HG03108 (cell line): ENCODE results near the gene ALG9.
A peak's percentile ranks its signal among the peaks of the same experiment; 100 is the strongest.

Experiments
- ATAC-seq: cut with Tn5 transposase; IDR thresholded peaks from one replicate; pipeline ENCODE4 v1.9.1; 2021; ENCODE audit warnings: moderate library complexity; ENCODE audit not compliant: unreplicated experiment

The ALG9 gene, protein sequence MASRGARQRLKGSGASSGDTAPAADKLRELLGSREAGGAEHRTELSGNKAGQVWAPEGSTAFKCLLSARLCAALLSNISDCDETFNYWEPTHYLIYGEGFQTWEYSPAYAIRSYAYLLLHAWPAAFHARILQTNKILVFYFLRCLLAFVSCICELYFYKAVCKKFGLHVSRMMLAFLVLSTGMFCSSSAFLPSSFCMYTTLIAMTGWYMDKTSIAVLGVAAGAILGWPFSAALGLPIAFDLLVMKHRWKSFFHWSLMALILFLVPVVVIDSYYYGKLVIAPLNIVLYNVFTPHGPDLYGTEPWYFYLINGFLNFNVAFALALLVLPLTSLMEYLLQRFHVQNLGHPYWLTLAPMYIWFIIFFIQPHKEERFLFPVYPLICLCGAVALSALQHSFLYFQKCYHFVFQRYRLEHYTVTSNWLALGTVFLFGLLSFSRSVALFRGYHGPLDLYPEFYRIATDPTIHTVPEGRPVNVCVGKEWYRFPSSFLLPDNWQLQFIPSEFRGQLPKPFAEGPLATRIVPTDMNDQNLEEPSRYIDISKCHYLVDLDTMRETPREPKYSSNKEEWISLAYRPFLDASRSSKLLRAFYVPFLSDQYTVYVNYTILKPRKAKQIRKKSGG

DNA sequence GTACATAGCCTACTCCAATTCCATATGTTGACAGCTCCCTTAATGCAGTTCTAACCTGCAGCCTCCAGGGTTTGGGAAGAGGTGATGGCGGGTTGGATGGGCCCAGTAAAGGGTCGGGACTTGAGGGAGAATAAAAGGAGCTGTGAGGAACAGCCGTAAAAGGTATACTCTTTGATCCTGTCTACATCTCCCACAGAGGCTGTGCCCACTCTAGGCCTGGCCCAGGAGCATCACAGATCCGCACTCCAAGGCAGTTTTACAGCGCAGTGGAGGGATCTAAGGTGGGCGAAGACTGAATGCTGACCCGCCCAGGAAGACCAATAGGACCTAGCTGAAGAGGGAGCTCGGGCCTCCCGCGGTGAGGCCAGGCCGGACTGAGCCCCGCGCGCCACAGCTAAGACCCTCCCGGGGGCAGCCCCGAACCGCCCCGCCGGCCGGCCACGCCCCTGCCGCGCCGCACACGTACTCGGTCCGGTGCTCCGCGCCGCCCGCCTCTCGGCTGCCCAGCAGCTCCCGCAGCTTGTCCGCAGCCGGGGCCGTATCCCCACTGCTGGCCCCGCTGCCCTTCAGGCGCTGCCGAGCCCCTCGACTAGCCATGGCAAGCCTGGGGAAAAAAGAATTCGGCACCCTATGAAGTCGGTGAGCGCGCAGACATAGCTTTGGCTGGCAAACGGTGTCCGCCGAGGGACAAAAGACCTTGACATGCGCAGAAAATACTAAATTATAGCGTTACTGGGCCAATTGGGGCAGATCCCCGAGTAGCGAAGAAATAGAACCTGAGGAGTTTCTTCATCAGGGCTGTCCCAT, at the start of gene ALG9:
TSS of gene ALG9 (minus strand) at position 696 of the 807 bp plus-strand sequence. CDS start at position 597, 99 bp downstream.
- peak; percentile 93 for ATAC-seq

DNA sequence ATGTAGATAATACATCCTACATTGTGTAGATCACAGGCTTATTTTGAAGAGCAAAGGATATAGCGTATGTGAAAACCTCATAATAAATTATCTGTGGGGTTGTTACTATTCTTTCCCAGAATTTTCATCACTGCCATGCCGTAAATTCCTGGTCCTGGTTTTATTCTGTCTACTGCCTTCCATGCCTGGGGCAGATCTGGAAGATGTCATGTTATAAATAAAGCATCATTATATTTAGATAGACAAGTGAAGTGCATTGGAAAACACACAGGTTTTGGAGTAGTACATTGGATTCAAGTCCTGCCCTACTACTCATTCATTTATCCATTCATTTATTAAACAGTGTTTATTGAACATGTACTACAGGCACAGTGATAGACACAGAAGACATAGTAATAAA, 49.5 kb upstream of the ALG9 start:
- ATAC-seq, result no peak

- no peak for ATAC-seq
Measured at GRCh38 chr11:111918390-111919256, 47.2 kb upstream of the ALG9 start, which contains the start of gene C11orf52. Gene C11orf52, plus strand, starts transcription at chr11:111918913. Its CDS starts 60 bp downstream, at chr11:111918973.

DNA sequence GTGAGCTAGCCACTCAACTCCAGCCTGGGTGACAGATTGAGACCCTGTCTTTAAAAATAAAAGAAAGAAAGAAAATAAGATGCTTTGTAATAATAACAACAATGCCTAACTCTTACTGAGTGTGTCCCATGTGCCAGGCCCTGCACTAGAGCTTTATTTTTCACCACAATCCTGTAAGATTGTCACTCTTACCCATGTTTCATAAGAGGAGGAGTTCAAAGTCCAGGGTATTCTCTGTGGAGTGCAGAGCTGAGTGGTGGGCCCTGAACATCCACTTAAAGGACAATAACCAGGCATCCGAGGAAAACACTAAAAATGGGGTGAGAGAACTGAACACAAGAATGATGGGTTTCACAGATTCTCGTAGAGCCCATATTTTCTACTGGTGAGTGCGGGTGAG, 46.4 kb upstream of the ALG9 start:
- no peak for ATAC-seq

DNA sequence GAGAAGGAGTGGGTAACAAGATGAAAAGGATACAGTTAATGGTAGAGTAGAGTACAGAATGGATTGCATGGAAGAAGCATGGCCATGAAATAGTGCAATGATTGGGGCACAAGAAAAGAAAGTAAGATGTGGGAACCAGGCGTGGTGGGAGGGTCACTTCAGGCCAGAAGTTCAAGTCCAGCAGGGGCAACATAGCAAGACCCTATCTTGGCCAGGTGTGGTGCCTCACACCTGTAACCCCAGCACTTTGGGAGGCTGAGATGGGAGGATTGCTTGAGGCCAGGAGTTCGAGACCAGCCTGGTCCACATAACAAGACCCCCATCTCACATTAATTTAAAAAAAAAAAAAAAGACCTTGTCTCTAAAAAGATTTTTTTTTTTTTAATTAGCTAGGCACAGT, 45.9 kb upstream of the ALG9 start:
- no peak for ATAC-seq

DNA sequence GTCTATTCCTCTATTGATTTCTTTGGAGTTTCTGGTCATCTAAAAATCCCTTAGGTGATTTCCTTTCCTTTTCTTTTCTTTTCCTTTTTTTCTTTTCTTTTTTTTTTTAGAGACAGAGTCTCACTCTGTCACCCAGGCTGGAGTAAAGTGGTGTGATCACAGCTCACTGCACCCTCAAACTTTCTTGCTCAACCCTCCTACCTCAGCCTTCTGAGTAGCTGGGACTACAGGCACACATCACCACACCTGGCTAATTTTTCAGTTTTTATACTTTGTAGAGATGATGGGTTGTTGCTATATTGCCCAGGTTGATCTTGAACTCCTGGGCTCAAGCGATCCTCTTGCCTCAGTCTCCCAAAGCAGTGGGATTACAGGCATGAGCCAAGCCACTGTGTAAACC, 45.4 kb upstream of the ALG9 start:
- no peak for ATAC-seq

- no peak for ATAC-seq
Measured at GRCh38 chr11:111913997-111914396, 42.6 kb upstream of the ALG9 start.

DNA sequence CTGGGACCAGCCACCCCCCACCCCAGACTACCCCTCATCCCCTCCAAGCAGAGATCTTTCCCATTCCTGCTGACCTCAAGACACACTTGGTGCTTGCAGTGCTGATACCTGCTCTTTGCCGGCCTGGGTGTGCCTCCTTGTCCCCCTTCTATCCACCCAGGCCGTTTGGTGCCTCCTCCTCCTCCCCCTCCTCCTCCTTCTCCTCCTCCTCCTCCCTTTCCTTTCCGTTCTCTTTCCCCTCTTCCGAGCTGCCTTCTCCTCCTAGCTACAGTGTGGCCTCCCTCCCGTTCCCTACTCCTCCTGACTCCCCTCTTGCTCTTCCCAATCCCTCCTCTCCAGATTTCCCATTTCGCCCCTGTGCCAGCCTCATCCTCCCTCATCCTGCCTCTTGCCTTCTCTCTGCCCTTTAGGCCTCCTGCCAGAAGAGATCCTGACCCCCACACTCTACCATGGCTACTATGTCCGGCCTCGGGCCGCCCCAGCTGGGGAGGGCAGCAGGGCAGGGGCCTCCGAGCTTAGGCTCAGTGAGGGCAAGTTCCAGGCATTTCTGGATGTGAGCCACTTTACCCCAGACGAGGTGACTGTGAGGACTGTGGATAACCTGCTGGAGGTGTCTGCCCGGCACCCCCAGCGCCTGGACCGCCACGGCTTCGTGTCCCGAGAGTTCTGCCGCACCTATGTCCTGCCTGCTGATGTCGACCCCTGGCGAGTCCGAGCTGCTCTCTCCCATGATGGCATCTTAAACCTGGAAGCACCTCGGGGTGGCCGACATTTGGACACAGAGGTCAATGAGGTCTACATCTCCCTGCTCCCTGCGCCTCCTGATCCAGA, 41.9 kb upstream of the ALG9 start:
- no peak for ATAC-seq

DNA sequence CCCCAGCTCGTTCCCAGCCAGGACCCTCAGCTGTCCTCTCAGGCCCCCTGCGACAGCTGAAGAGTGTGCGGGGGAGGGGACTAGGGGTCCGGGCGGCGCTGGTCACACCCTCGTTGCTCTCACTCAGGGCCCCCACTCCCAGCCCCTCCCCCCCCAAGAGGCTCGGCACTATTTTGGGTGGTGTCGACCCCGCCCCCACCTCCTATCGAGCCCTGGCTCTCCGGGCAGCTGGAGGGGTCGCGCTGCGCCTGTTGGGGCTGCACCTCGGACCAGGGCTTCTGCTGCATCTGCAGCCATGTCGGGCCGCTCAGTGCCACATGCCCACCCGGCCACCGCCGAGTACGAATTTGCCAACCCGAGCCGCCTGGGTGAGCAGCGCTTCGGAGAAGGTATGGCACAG, 41.2 kb upstream of the ALG9 start, which contains the start of gene HSPB2:
TSS of gene HSPB2 (plus strand) at position 200 of the 400 bp plus-strand sequence. CDS start at position 296, 96 bp downstream.
- no peak for ATAC-seq

- ATAC-seq, result no peak
Measured at GRCh38 chr11:111911563-111912401, 40.4 kb upstream of the ALG9 start, which contains the start of gene CRYAB. Gene CRYAB, minus strand, starts transcription at chr11:111911770. Its CDS starts 46 bp downstream, at chr11:111911724.

- no peak for ATAC-seq
Measured at GRCh38 chr11:111910676-111911562, 39.5 kb upstream of the ALG9 start.

GRCh38 chr11:111909378-111909777, 38.0 kb upstream of the ALG9 start:
- ATAC-seq, result no peak

DNA sequence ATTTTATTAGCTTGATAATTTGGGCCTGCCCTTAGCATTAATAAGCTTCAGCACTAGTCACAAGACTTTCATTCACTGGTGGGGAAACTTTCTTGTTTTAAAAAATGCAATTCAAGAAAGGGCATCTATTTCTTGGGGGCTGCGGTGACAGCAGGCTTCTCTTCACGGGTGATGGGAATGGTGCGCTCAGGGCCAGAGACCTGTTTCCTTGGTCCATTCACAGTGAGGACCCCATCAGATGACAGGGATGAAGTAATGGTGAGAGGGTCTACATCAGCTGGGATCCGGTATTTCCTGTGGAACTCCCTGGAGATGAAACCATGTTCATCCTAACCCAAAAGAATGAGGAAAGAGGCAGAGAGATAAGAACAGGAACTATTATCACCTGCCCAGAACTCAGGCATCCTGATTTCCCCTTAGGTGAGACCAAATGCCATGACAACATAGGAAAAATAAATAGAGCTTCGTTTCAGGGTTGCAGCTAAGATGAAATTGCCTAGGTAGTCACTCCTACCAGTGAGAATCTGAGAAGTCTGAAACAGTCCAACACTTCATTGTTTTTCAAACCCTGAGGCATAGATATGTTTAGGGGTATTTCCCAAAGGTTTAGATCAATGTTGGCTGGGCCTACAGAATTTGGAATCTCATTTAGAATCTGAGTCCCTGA, 37.4 kb upstream of the ALG9 start:
- no peak for ATAC-seq

DNA sequence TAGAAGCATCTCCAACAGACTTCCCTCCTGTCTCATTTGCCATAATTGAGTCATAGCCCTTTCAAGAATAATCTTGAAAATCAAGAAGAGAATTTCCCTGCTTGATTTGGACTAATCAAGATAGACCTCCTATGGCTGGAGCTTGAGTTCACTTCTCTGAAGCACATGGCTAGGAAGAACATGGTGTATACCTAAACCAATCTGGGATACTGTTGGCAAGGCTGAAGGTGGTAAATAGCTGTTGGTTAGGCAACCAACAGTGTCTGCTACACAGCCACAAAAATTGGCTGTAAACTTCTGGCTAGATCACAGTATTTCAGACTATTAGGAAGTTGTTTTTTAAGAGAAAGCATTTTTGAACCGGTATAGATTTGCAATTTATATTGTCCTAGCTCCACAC, 35.3 kb upstream of the ALG9 start:
- no peak for ATAC-seq

DNA sequence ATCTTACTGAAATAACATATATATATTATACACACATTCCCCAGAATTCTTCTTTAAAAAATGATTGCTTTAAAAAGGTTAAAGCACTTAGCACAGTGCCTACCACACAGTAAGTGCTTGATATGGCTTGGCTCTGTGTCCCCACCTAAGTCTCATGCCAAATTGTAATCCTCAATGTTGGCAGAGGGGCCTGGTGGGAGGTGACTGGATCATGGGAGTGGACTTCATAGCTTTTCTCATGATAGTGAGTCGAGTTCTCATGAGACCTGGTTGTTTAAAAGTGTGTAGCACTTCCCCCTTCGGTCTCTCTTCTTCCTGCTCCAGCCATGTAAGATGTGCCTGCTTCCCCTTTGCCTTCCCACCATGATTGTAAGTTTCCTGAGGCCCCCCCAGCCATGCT, 34.0 kb upstream of the ALG9 start:
- ATAC-seq, result no peak

DNA sequence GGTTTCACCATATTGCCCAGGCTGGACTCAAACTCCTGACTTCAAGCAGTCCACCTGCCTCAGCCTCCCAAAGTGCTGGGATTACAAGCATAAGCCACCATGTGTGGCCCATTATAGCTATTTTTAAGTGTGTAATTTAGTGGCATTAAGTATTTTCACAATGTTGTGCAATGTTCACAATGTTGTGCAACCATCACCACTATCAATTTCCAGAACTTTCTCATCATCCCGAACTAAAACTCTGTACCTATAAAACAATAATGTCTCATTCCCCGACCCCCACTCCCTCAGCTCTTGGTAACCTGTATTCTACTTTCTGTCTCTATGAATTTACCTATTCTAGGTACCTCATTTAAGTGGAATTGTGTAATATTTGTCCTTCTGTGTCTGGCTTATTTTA, 15.5 kb upstream of the ALG9 start:
- ATAC-seq, result no peak

DNA sequence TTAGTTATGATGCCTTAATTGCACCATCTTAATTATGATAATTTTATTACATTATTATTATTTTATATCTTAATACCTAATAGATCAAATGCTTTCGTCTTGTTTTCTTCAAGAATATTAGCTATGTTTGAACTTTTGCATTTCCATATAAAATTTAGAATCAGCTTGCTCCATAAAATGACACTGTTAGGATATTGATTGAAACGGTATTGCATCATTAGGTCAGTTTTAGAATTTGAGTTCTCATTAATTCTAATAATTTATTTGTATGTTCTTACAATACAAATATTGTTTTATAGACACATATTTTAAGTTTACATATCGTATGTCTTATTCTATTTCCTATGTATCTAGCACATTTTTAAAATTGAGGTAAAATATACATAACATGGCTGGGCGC, 14.7 kb upstream of the ALG9 start:
- no peak for ATAC-seq
